RWPE1 (cell line): Measurements from ENCODE around the gene RNF224.

Source experiments
- CTCF ChIA-PET: fragments of 350-600 bp; sonication (Branson Sonifier 250); formaldehyde crosslinking; extraction: SDS; loops from one replicate; lab custom pipeline; 2021; lab: Yijun Ruan, JAX
- POLR2A ChIA-PET: fragments of 400-600 bp; formaldehyde crosslinking; extraction: SDS; loops from one replicate; lab custom pipeline; 2020; ENCODE audit warnings: antibody characterized with exemption; ENCODE audit not compliant: low non-redundant PET; lab: Yijun Ruan, JAX
- DNase-seq: peaks from one replicate; pipeline ENCODE4 v3.0.0; 2012; ENCODE audit warnings: low spot score
- H3K27ac ChIP-seq: fragments of 450-650 bp; 2 replicates; pipeline ENCODE4 v1.5.1; 2017
- CTCF ChIP-seq: fragments of 450-650 bp; conservative IDR thresholded peaks from 2 replicates; pipeline ENCODE4 v1.5.1; 2017; ENCODE audit warnings: low read depth, mild to moderate bottlenecking

RNF224 gene

GRCh38 chr9:137232101-137232500 lies 4.8 kb downstream of the RNF224 start:
- TF ChIP-seq CTCF, result no peak
- no peak for DNase-seq
- no peak overlapping the region for H3K27ac ChIP-seq
- ChIA-PET CTCF (interaction anchor here (0.6 to 1.4 kb wide), 2 partner anchors 8 to 112 kb away, joined by 3 read pairs; partner anchors contain the start of gene TUBB4B), POLR2A (no interaction called here)

GRCh38 chr9:137232510-137232909 lies 5.2 kb downstream of the RNF224 start:
- DNase-seq, result no peak
- POLR2A ChIA-PET, result interaction anchor here (0.5 kb wide), 1 partner anchor 24 kb away, joined by 3 read pairs; no protein-coding TSS in a partner anchor
- H3K27ac ChIP-seq, result no peak overlapping the region
- CTCF ChIA-PET, result interaction anchor here (1.4 kb wide), 1 partner anchor 8 kb away, joined by 3 read pairs; the partner anchor contains the start of gene TUBB4B
- TF ChIP-seq CTCF, result no peak

GRCh38 chr9:137233143-137233980 lies 6.1 kb downstream of the RNF224 start:
- no peak overlapping the region for H3K27ac ChIP-seq
- peak; percentile 61 for DNase-seq
- ChIA-PET CTCF (interaction anchor here (0.6 to 1.7 kb wide), 3 partner anchors 20 to 258 kb away, joined by 3 to 4 read pairs (median 3); partner anchors contain the start of genes EXD3 and NOXA1), POLR2A (interaction anchor here (0.5 kb wide), 1 partner anchor 25 kb away, joined by 3 read pairs; no protein-coding TSS in a partner anchor)
- no peak for TF ChIP-seq CTCF

GRCh38 chr9:137234055-137234697 lies 6.9 kb downstream of the RNF224 start:
- ChIA-PET CTCF (interaction anchor here (0.9 to 1.7 kb wide), 4 partner anchors 21 to 189 kb away, joined by 3 to 4 read pairs (median 3); partner anchors contain the start of genes EXD3 and NOXA1), POLR2A (interaction anchor here (0.6 kb wide), 1 partner anchor 51 kb away, joined by 4 read pairs; no protein-coding TSS in a partner anchor)
- no peak for TF ChIP-seq CTCF
- no peak overlapping the region for H3K27ac ChIP-seq
- no peak for DNase-seq

GRCh38 chr9:137234758-137235423 lies 7.6 kb downstream of the RNF224 start:
- H3K27ac ChIP-seq, result no peak overlapping the region
- no peak for TF ChIP-seq CTCF
- no peak for DNase-seq
- POLR2A ChIA-PET, result no interaction called here
- CTCF ChIA-PET, result interaction anchor here (0.6 to 3.3 kb wide), 6 partner anchors 8 to 66 kb away, joined by 3 to 22 read pairs (median 4); partner anchors contain the start of genes RNF224 and SSNA1
